Activated T-cell treated with anti-CD3 and anti-CD28 coated beads, Interleukin-2, amount 50 U/mL, for 72 hours (primary cell): Measurements from ENCODE around the gene EZH1. TPM values are rescaled to one million over a fixed set of nuclear protein-coding genes. Genes with fewer than 3 reads are reported as not detected.

Experiments
- ATAC-seq, 2 donors: fragments of 150-1000 bp; cut with Tn5 transposase; replicated peaks in 1 of 2; 2 replicates each; pipeline ENCODE4 v1.10.0; 2021; ENCODE audit warnings: moderate library complexity in 2 of 2, mild to moderate bottlenecking in 1 of 2
- DNase-seq, 2 donors: peaks; one replicate each; pipeline ENCODE4 v3.0.0; 2021 to 2022; ENCODE audit warnings: mixed read lengths in 1 of 2
- H3K27ac Mint-ChIP-seq: one replicate; pipeline ENCODE4 v1.8.0; 2022; ENCODE audit warnings: mild to moderate bottlenecking, moderate library complexity, mixed read lengths
- H3K27me3 Mint-ChIP-seq: one replicate; pipeline ENCODE4 v1.8.0; 2022; ENCODE audit warnings: low read depth, mixed read lengths
- H3K36me3 Mint-ChIP-seq, 2 donors: one replicate each; pipeline ENCODE4 v1.8.0; 2022; ENCODE audit warnings: mixed read lengths in 2 of 2, mild to moderate bottlenecking in 1 of 2; ENCODE audit not compliant: insufficient read depth in 2 of 2
- H3K4me1 Mint-ChIP-seq: one replicate; pipeline ENCODE4 v1.8.0; 2022; ENCODE audit warnings: low read depth, mixed read lengths
- H3K4me3 Mint-ChIP-seq, 2 donors: one replicate each; pipeline ENCODE4 v1.8.0; 2022; ENCODE audit warnings: mild to moderate bottlenecking in 2 of 2, mixed read lengths in 2 of 2, moderate library complexity in 2 of 2
- H3K9me3 Mint-ChIP-seq, 2 donors: one replicate each; pipeline ENCODE4 v1.8.0; 2022; ENCODE audit warnings: mixed read lengths in 2 of 2
- total RNA-seq, 2 donors: library from RNA; stranded (reverse); gene quantifications; one replicate each; pipeline ENCODE4 v1.2.3, GENCODE V29; 2022

The EZH1 gene
- total RNA-seq, 2 donors from 2014 or later, result 40.9 to 45.9 TPM

DNA sequence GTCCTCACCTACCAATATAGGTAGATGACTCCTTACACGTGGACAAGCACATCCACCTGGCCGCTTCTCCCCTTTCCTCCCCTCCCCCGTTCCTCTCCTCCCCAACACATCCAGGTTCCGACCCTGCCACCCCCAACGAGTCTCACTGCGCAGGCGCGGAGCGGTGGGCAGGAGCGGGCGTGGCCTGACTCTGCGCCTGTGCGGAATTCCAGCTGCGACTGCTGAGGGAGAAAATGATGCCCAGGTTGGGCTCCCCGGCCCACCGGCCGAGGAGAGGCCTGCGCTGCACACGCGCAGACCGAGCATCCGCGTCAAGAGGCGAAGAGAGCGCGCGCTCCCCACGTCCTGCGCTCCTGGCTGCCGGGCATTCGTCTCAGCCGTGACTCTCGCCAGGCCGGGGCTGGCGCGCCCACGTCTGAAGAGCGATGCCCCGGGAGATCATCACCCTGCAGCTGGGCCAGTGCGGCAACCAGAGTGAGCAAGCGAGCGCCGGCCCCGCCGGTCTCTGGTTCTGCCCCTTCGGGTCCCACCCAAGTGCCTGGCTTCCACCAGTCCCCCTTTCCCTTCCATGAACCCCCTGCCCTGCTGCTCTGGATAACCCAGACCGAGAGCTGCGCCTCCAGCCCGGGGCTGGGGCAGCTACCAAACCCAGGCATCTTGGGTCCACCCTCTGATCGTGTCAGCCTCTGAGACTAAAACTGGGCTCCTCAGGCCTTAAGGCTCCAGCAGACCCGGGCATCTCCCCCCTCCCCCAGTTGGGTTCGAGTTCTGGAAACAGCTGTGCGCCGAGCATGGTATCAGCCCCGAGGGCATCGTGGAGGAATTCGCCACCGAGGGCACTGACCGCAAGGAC lies 85.5 kb downstream of the EZH1 start, which contains the start of gene TUBG2:
Gene TUBG2 (plus strand): TSS at position 206 of the 853 bp plus-strand sequence. CDS start 220 bp downstream, at position 426.
- peaks cover 0 to 5% of the 10 kb centered on the region in 2 donors for H3K9me3 Mint-ChIP-seq
- peak within 1 kb of the TSS; percentile 94 to 95 for H3K4me3 Mint-ChIP-seq
- H3K27ac Mint-ChIP-seq, result peak within 1 kb of the TSS; percentile 66
- peaks cover 21% of the 10 kb centered on the region for H3K27me3 Mint-ChIP-seq
- H3K36me3 Mint-ChIP-seq, result no peaks in the 10 kb centered on the region
- peak; percentile 69 to 78 for DNase-seq
- ATAC-seq, result peak; percentile 78 to 83
- peaks cover 32% of the 10 kb centered on the region for H3K4me1 Mint-ChIP-seq

DNA sequence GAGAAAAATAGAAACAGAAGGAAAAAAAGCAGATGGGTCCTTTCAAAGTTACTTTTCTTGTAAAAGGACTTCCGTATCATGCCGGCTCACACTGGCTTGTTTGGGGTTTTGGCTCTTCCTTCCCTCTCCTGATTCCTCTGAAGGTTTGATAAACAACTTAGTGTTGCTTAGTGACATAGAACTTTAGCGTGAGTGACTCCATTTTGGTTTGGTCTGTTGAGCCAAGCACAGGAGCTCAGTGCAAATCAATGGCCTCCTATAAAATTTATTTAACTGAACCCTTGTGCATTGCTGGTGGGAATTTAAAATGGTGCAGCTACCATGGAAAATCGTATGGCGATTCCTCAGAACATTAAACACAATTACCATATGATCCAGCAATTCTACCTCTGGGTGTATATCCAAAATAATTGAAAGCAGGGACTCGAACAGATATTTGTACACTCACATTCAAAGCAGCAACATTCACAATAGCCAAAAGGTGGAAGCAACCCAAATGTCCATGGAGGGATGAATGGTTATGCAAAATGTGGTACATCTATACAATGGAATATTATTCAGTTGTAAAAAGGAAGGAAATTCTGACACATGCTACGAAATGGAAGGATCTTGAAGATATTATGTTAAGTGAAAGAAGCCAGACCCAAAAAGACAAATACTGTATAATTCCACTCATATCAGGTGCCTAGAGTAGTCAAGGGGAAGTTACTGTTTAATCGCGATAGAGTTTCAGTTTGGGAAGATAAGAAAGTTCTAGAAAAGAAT lies 86.8 kb downstream of the EZH1 start:
- Mint-ChIP-seq H3K4me1 (peaks cover 42% of the 10 kb centered on the region), H3K9me3 (peaks cover 0 to 5% of the 10 kb centered on the region in 2 donors)

DNA sequence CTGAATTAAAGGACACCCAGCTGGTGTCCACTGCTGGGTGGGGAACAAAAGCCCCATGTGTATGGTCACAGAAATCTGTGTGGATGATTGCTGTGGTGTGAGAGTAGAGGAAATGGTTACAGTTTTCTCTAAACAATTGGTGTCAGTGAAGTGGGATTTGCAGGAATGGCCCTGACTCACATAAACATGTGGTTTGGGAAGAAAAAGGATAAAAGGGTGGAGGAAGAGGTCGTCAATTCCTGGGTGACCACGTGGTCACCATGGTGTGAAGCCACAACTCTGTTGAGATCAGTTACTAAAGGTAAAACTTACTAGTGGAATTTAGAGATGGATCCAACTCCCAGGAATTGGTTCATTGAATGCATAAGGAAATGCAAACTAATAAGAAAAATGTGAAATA lies 89.3 kb downstream of the EZH1 start:
- DNase-seq, result no peak
- Mint-ChIP-seq H3K4me1 (peaks cover 42% of the 10 kb centered on the region), H3K4me3 (no peak overlapping the region), H3K27me3 (peaks cover 38% of the 10 kb centered on the region), H3K36me3 (no peaks in the 10 kb centered on the region), H3K27ac (no peak overlapping the region), H3K9me3 (peaks cover 0 to 5% of the 10 kb centered on the region in 2 donors)
- ATAC-seq, result no peak

More for the DNA sequence above, 86.8 kb downstream of the EZH1 start:
- peak overlapping the region; percentile 79 to 95 for H3K4me3 Mint-ChIP-seq
- no peak for DNase-seq
- H3K36me3 Mint-ChIP-seq, result no peaks in the 10 kb centered on the region
- peaks cover 30% of the 10 kb centered on the region for H3K27me3 Mint-ChIP-seq
- ATAC-seq, result no peak
- no peak overlapping the region for H3K27ac Mint-ChIP-seq

DNA sequence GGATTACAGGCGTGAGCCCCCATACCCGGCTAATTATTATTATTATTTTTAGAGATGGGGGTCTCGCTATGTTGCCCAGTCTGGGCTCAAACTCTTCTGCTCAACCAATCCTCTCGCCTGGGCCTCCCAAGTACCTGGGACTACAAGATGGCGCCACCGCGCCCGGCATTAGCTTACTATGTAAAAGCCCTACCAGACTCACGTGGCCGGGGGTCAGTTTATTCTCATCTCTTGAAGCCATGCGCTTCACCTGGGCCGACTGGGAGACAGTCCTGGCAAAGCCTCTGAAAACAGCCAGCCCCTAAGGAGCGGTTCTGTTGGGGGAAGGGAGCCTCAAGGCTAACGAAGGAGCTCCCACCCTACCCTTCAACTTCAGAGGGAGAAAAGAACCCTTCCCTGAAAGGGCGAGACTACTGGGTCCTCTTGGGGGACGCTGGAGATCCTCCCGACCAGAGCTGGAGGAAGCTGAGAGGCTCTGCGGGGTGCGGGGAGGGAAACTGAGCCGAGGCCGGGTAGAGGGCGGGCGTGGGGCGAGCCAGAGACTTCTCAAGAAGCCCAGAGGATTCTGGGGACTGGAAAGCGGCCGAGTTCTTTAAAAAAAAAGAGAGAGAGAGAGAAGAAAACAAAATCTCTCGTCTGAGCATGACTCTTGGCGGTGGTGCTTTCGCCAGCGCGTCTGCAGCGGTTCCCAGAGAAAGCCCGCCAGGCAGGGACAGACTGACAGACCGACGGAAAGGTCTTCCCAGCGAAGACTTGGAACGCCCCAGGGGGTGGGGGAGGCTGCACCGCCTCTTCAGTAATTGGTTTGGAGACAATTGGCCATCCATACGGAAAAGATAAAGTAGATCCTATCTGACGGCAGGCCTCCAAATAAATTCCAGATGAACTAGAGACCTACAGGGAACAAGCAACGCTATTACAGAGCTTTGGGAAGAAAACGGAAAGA lies 91.4 kb downstream of the EZH1 start:
- ATAC-seq, result no peak
- Mint-ChIP-seq H3K4me3 (peak overlapping the region; percentile 3 to 63), H3K4me1 (peaks cover 29% of the 10 kb centered on the region), H3K27ac (no peak overlapping the region), H3K27me3 (peaks cover 38% of the 10 kb centered on the region), H3K36me3 (no peaks in the 10 kb centered on the region), H3K9me3 (peaks cover 0 to 5% of the 10 kb centered on the region in 2 donors)
- DNase-seq, result no peak

DNA sequence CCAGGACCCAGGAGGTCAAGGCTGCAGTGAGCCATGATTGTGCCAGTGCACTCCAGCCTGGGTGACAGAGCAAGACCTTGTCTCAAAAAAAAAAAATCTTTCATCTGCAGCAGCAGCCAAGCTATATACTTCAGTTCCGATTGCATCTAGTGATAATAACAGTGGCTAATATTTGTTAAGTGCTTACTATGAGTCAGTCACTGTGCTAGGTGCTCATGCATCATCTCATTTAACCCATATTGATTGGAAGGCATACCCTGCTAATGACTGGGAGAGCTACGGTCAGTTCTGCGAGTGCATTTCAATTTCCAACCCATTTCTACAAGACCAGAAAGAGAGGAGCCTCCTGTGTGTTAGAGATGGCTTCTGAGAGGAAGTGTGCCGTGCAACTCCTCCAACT lies 93.4 kb downstream of the EZH1 start:
- Mint-ChIP-seq H3K36me3 (no peaks in the 10 kb centered on the region), H3K4me3 (no peak overlapping the region), H3K27me3 (peaks cover 34% of the 10 kb centered on the region), H3K9me3 (no peaks in the 10 kb centered on the region), H3K4me1 (peaks cover 22% of the 10 kb centered on the region), H3K27ac (no peak overlapping the region)
- ATAC-seq (no peak), DNase-seq (no peak)

Other genes with a start within 250 kb of the EZH1 start
- gene NAGLU, start 208.8 kb downstream of the EZH1 start, total RNA-seq, result 1 to 10 TPM; 9.4 to 9.8 TPM
- gene HSD17B1, start 192.1 kb downstream of the EZH1 start, total RNA-seq, result 1 to 10 TPM; 1.3 to 1.8 TPM
- 10 to 100 TPM; 98.2 to 98.5 TPM for gene COASY, start 182.9 kb downstream of the EZH1 start, total RNA-seq
- gene MLX, start 177.9 kb downstream of the EZH1 start, total RNA-seq, result 10 to 100 TPM; 38.8 to 41.2 TPM
- 10 to 100 TPM; 31.7 to 40.7 TPM for gene PSMC3IP, start 167.3 kb downstream of the EZH1 start, total RNA-seq
- gene RETREG3, start 135.7 kb downstream of the EZH1 start, total RNA-seq, result 10 to 100 TPM; 41.5 to 42.6 TPM
- gene TUBG1, start 135.4 kb downstream of the EZH1 start, total RNA-seq, result 10 to 100 TPM; 42.3 to 51.5 TPM
- gene TUBG2, start 85.8 kb downstream of the EZH1 start, total RNA-seq, result 10 to 100 TPM in 1 of 2 donors, 1 to 10 TPM in 1; 8.1 to 11.2 TPM
- gene PLEKHH3, start 68.0 kb downstream of the EZH1 start, total RNA-seq, result 1 to 10 TPM; 1.2 to 1.9 TPM
- gene CCR10, start 63.2 kb downstream of the EZH1 start, total RNA-seq, result under 1 TPM in 1 of 2 donors, not detected in 1; 0.83 TPM
- gene CNTNAP1, start 62.5 kb downstream of the EZH1 start, total RNA-seq, result 1 to 10 TPM in 1 of 2 donors, under 1 TPM in 1; 0.53 to 1.3 TPM
- not detected for gene RAMP2, start 16.2 kb upstream of the EZH1 start, total RNA-seq
- 10 to 100 TPM; 64.4 to 71.6 TPM for gene VPS25, start 28.4 kb upstream of the EZH1 start, total RNA-seq
- gene WNK4, start 35.6 kb upstream of the EZH1 start, total RNA-seq, result 1 to 10 TPM; 1.0 to 1.1 TPM
- 10 to 100 TPM; 21.9 to 23.9 TPM for gene COA3, start 53.7 kb upstream of the EZH1 start, total RNA-seq
- gene CNTD1, start 53.8 kb upstream of the EZH1 start, total RNA-seq, result under 1 TPM; 0.22 to 0.32 TPM
- 100 to 1,000 TPM in 1 of 2 donors, 10 to 100 TPM in 1; 98.4 to 100 TPM for gene BECN1, start 79.2 kb upstream of the EZH1 start, total RNA-seq
- 10 to 100 TPM; 87.4 to 91.2 TPM for gene PSME3, start 88.4 kb upstream of the EZH1 start, total RNA-seq
- gene AOC2, start 99.5 kb upstream of the EZH1 start, total RNA-seq, result 10 to 100 TPM in 1 of 2 donors, 1 to 10 TPM in 1; 8.8 to 11.5 TPM
- 1 to 10 TPM; 6.8 to 9.4 TPM for gene AOC3, start 106.2 kb upstream of the EZH1 start, total RNA-seq
- gene G6PC1, start 155.8 kb upstream of the EZH1 start, total RNA-seq, result not detected
- 10 to 100 TPM; 50.7 to 52.2 TPM for gene AARSD1, start 219.4 kb upstream of the EZH1 start, total RNA-seq
- under 1 TPM; 0.36 to 0.95 TPM for gene PTGES3L, start 235.0 kb upstream of the EZH1 start, total RNA-seq
- 10 to 100 TPM in 1 of 2 donors, 1 to 10 TPM in 1; 10.0 to 11.5 TPM for gene RUNDC1, start 235.5 kb upstream of the EZH1 start, total RNA-seq